ENCODE results near the gene OR1L8. TPM values are rescaled to one million over a fixed set of nuclear protein-coding genes. Genes with fewer than 3 reads are reported as not detected.

Gene OR1L8
- total RNA-seq, 1 experiment from 2014 or later = not detected

DNA sequence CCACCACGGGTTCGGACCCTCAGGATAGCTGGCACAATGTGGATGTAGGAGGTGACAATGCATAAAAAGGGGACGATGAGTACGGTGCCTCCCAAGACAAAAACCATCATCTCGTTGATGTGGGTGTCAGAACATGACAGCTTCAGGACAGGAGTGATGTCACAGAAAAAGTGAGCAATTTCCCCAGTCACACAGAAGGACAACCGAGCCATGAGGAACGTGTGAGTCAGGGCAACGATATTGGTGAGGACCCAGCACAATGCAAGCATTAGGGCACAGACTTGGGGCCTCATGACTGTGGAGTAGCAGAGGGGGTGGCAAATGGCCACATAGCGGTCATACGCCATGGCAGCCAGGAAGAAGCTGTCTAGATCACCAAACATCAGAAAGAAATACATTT lies 56.6 kb downstream of the OR1L8 start:
- CTCF ChIA-PET = no interaction called here
- Histone ChIP-seq H3K4me1 (ENCODE audit: control insufficient read depth, insufficient read depth, low read length) (no peaks in the 10 kb centered on the region), H3K4me3 (ENCODE audit: low read depth in 2 of 2, low read length in 2 of 2) (no peak overlapping the region), H3K9me3 (ENCODE audit: control insufficient read depth, insufficient read depth, low read depth, low read length) (no peaks in the 10 kb centered on the region), H3K36me3 (ENCODE audit: control insufficient read depth, insufficient read depth, low read length) (no peaks in the 10 kb centered on the region), H3K27me3 (ENCODE audit: control insufficient read depth, insufficient read depth, low read length) (no peaks in the 10 kb centered on the region; the same call in 1 of the 2 replicates), H3K27ac (ENCODE audit: low read length) (no peak overlapping the region)
- no TSS peak for BruUV-seq (replicated peaks)
- TF ChIP-seq SIN3A (IDR thresholded peaks at IDR 0.05; ENCODE audit: borderline replicate concordance, insufficient read depth, low read depth, low read length) (no peak), POLR2AphosphoS5 (IDR thresholded peaks at IDR 0.05; ENCODE audit: low read depth, low read length) (no peak)
- TF ChIP-seq, protein P1, sequence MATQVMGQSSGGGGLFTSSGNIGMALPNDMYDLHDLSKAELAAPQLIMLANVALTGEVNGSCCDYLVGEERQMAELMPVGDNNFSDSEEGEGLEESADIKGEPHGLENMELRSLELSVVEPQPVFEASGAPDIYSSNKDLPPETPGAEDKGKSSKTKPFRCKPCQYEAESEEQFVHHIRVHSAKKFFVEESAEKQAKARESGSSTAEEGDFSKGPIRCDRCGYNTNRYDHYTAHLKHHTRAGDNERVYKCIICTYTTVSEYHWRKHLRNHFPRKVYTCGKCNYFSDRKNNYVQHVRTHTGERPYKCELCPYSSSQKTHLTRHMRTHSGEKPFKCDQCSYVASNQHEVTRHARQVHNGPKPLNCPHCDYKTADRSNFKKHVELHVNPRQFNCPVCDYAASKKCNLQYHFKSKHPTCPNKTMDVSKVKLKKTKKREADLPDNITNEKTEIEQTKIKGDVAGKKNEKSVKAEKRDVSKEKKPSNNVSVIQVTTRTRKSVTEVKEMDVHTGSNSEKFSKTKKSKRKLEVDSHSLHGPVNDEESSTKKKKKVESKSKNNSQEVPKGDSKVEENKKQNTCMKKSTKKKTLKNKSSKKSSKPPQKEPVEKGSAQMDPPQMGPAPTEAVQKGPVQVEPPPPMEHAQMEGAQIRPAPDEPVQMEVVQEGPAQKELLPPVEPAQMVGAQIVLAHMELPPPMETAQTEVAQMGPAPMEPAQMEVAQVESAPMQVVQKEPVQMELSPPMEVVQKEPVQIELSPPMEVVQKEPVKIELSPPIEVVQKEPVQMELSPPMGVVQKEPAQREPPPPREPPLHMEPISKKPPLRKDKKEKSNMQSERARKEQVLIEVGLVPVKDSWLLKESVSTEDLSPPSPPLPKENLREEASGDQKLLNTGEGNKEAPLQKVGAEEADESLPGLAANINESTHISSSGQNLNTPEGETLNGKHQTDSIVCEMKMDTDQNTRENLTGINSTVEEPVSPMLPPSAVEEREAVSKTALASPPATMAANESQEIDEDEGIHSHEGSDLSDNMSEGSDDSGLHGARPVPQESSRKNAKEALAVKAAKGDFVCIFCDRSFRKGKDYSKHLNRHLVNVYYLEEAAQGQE (IDR thresholded peaks at IDR 0.05; ENCODE audit: insufficient read depth in 1 of 2, low read depth in 2 of 2, low read length in 1 of 2) = no peak
- TF ChIP-seq, protein P2, sequence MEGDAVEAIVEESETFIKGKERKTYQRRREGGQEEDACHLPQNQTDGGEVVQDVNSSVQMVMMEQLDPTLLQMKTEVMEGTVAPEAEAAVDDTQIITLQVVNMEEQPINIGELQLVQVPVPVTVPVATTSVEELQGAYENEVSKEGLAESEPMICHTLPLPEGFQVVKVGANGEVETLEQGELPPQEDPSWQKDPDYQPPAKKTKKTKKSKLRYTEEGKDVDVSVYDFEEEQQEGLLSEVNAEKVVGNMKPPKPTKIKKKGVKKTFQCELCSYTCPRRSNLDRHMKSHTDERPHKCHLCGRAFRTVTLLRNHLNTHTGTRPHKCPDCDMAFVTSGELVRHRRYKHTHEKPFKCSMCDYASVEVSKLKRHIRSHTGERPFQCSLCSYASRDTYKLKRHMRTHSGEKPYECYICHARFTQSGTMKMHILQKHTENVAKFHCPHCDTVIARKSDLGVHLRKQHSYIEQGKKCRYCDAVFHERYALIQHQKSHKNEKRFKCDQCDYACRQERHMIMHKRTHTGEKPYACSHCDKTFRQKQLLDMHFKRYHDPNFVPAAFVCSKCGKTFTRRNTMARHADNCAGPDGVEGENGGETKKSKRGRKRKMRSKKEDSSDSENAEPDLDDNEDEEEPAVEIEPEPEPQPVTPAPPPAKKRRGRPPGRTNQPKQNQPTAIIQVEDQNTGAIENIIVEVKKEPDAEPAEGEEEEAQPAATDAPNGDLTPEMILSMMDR (IDR thresholded peaks at IDR 0.05) = no peak
- in situ Hi-C loops (cut with HindIII; ENCODE audit: low pct_unique_long_range_greater_than_20kb, low sequenced_read_pairs) (no loop called here), intact Hi-C loops (cut with micrococcal nuclease; ENCODE audit: unreplicated experiment) (no loop called here)
- DNase-seq (ENCODE audit: low read depth, low spot score) (no peak), ATAC-seq (no peak)
- POLR2A ChIA-PET = no interaction called here

DNA sequence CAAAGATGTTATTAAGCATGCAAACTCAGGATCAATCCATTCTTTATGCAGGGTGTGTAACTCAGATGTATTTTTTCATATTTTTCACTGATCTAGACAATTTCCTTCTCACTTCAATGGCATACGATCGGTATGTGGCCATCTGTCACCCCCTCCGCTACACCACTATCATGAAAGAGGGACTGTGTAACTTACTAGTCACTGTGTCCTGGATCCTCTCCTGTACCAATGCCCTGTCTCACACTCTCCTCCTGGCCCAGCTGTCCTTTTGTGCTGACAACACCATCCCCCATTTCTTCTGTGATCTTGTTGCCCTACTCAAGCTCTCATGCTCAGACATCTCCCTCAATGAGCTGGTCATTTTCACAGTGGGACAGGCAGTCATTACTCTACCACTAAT lies 63.8 kb downstream of the OR1L8 start:
- intact Hi-C loops (cut with micrococcal nuclease; ENCODE audit: unreplicated experiment) = no loop called here
- Histone ChIP-seq H3K27ac (ENCODE audit: low read length) (no peak overlapping the region), H3K36me3 (ENCODE audit: control insufficient read depth, insufficient read depth, low read length) (no peaks in the 10 kb centered on the region), H3K9me3 (ENCODE audit: control insufficient read depth, insufficient read depth, low read depth, low read length) (no peaks in the 10 kb centered on the region), H3K4me1 (ENCODE audit: control insufficient read depth, insufficient read depth, low read length) (no peaks in the 10 kb centered on the region), H3K4me3 (ENCODE audit: low read depth in 2 of 2, low read length in 2 of 2) (no peak overlapping the region), H3K27me3 (ENCODE audit: control insufficient read depth, insufficient read depth, low read length) (no peaks in the 10 kb centered on the region; the same call in 1 of the 2 replicates)
- ChIA-PET POLR2A (no interaction called here), CTCF (no interaction called here)
- no peak for TF ChIP-seq TCF7L2 (IDR thresholded peaks at IDR 0.05; ENCODE audit: low read depth, low read length)
- TF ChIP-seq SIN3A (IDR thresholded peaks at IDR 0.05; ENCODE audit: borderline replicate concordance, insufficient read depth, low read depth, low read length) = no peak
- no peak for TF ChIP-seq POLR2AphosphoS5 (IDR thresholded peaks at IDR 0.05; ENCODE audit: low read depth, low read length)
- TF ChIP-seq, protein P1 (IDR thresholded peaks at IDR 0.05; ENCODE audit: insufficient read depth in 1 of 2, low read depth in 2 of 2, low read length in 1 of 2) = no peak
- ATAC-seq = no peak
- no peak for DNase-seq (ENCODE audit: low read depth, low spot score)
- no TSS peak for BruUV-seq (replicated peaks)
- in situ Hi-C loops (cut with HindIII; ENCODE audit: low pct_unique_long_range_greater_than_20kb, low sequenced_read_pairs) = no loop called here

Data from Panc1 (cell line).